ENCODE results near the gene PDZRN4. TPM values are rescaled to one million over a fixed set of nuclear protein-coding genes. Genes with fewer than 3 reads are reported as not detected.

PDZRN4 gene
- total RNA-seq (2022; extraction: Qiagen RNA extraction; ENCODE audit: low read depth): 0.03 TPM in 1 of 5 replicates, not detected in the others

GRCh38 chr12:41188058-41188840 is at the start of gene PDZRN4:
PDZRN4 (plus strand) TSS chr12:41188320.

Measured in A549 treated with RU486 at 1 μM for 4 hours (cell line).